Ectodermal cell (in vitro differentiated cells): ENCODE measurements around the gene SPOCK1.
"Not testable (repeated sequence)": the region's sequence is repeated elsewhere in the genome, so short reads cannot be mapped to it uniquely, and the experiment has no call there.

Experiments used
- H3K27ac ChIP-seq: 2 replicates; pipeline ENCODE4 v1.7.0; 2013; ENCODE audit warnings: mild to moderate bottlenecking, low read depth, low read length; ENCODE audit not compliant: insufficient read depth, poor library complexity, severe bottlenecking
- H3K27me3 ChIP-seq: 2 replicates; pipeline ENCODE4 v1.7.0; 2013; ENCODE audit warnings: mild to moderate bottlenecking, low read length; ENCODE audit not compliant: insufficient read depth, control insufficient read depth, poor library complexity, severe bottlenecking
- H3K36me3 ChIP-seq: one replicate; pipeline ENCODE4 v1.7.0; 2013; ENCODE audit warnings: low read length; ENCODE audit not compliant: control insufficient read depth, insufficient read depth
- H3K4me1 ChIP-seq: one replicate; pipeline ENCODE4 v1.7.0; 2013; ENCODE audit warnings: low read length; ENCODE audit not compliant: control insufficient read depth, insufficient read depth
- H3K4me3 ChIP-seq: 2 replicates; pipeline ENCODE4 v1.7.0; 2013; ENCODE audit warnings: low read depth, low read length, control low read depth; ENCODE audit not compliant: insufficient read depth
- H3K9me3 ChIP-seq: 2 replicates; pipeline ENCODE4 v1.7.0; 2013; ENCODE audit warnings: mild to moderate bottlenecking, low read length, moderate library complexity; ENCODE audit not compliant: control insufficient read depth
- WGBS, 2 experiments: methylation state at CpG; one replicate each; pipeline ENCODE4 v1.1.7; 2013; ENCODE audit warnings: missing lambda C conversion rate in 2 of 2; 5-methylcytosine and 5-hydroxymethylcytosine counted together

Gene SPOCK1

GRCh38 chr5:137240285-137240684 lies 258.8 kb downstream of the SPOCK1 start:
- Histone ChIP-seq H3K27ac (no peak overlapping the region), H3K4me3 (no peak overlapping the region), H3K9me3 (no peaks in the 10 kb centered on the region), H3K4me1 (no peaks in the 10 kb centered on the region), H3K36me3 (no peaks in the 10 kb centered on the region), H3K27me3 (no peaks in the 10 kb centered on the region)
- 88 to 92% methylated on average over 2 of the region's 2 CpGs for WGBS, 2 experiments

GRCh38 chr5:137236849-137237507 lies 262.1 kb downstream of the SPOCK1 start:
- Histone ChIP-seq H3K4me3 (no peak overlapping the region), H3K27ac (no peak overlapping the region), H3K9me3 (no peaks in the 10 kb centered on the region), H3K36me3 (no peaks in the 10 kb centered on the region), H3K27me3 (no peaks in the 10 kb centered on the region), H3K4me1 (no peaks in the 10 kb centered on the region)
- WGBS, 2 experiments = 93 to 97% methylated on average over 4 to 5 of the region's 5 CpGs

- H3K9me3 ChIP-seq = no peaks in the 10 kb centered on the region
- H3K27ac ChIP-seq = no peak overlapping the region
- no peaks in the 10 kb centered on the region for H3K27me3 ChIP-seq
- H3K36me3 ChIP-seq = no peaks in the 10 kb centered on the region
- WGBS, 2 experiments = 47 to 50% methylated on average over 2 of the region's 2 CpGs
- H3K4me1 ChIP-seq = no peaks in the 10 kb centered on the region
- no peak overlapping the region for H3K4me3 ChIP-seq
These were observed 262.9 kb downstream of the SPOCK1 start for GRCh38 chr5:137236252-137236651.

- WGBS, 2 experiments = 94 to 97% methylated on average over 10 of the region's 10 CpGs
- Histone ChIP-seq H3K4me1 (no peaks in the 10 kb centered on the region), H3K27me3 (no peaks in the 10 kb centered on the region), H3K27ac (no peak overlapping the region), H3K4me3 (no peak overlapping the region), H3K9me3 (no peaks in the 10 kb centered on the region), H3K36me3 (no peaks in the 10 kb centered on the region)
These were observed 263.9 kb downstream of the SPOCK1 start for GRCh38 chr5:137234973-137235943.

GRCh38 chr5:137233726-137234125 lies 265.4 kb downstream of the SPOCK1 start:
- H3K4me3 ChIP-seq = no peak overlapping the region
- H3K4me1 ChIP-seq = no peaks in the 10 kb centered on the region
- H3K36me3 ChIP-seq = no peaks in the 10 kb centered on the region
- H3K27me3 ChIP-seq = no peaks in the 10 kb centered on the region
- no peak overlapping the region for H3K27ac ChIP-seq
- WGBS, 2 experiments = 77 to 100% methylated on average over 1 of the region's 1 CpG
- no peaks in the 10 kb centered on the region for H3K9me3 ChIP-seq

- H3K36me3 ChIP-seq, H3K4me3 ChIP-seq, H3K9me3 ChIP-seq, H3K4me1 ChIP-seq, H3K27me3 ChIP-seq, H3K27ac ChIP-seq: not testable (repeated sequence)
- 83 to 93% methylated on average over 1 of the region's 1 CpG for WGBS, 2 experiments
These were observed 265.8 kb downstream of the SPOCK1 start for GRCh38 chr5:137233304-137233703.

GRCh38 chr5:137231540-137231939 lies 267.6 kb downstream of the SPOCK1 start:
- Histone ChIP-seq H3K4me3 (no peak overlapping the region), H3K36me3 (no peaks in the 10 kb centered on the region), H3K4me1 (no peaks in the 10 kb centered on the region), H3K27ac (no peak overlapping the region), H3K9me3 (no peaks in the 10 kb centered on the region), H3K27me3 (no peaks in the 10 kb centered on the region)

- Histone ChIP-seq H3K4me1 (no peaks in the 10 kb centered on the region), H3K27me3 (no peaks in the 10 kb centered on the region), H3K9me3 (no peaks in the 10 kb centered on the region), H3K27ac (no peak overlapping the region), H3K36me3 (no peaks in the 10 kb centered on the region), H3K4me3 (no peak overlapping the region)
- 96 to 98% methylated on average over 4 of the region's 4 CpGs for WGBS, 2 experiments
These were observed 270.3 kb downstream of the SPOCK1 start for GRCh38 chr5:137228816-137229215.

GRCh38 chr5:137226081-137226480 lies 273.0 kb downstream of the SPOCK1 start:
- Histone ChIP-seq H3K27me3 (no peaks in the 10 kb centered on the region), H3K27ac (no peak overlapping the region), H3K36me3 (no peaks in the 10 kb centered on the region), H3K4me1 (no peaks in the 10 kb centered on the region), H3K9me3 (no peaks in the 10 kb centered on the region), H3K4me3 (no peak overlapping the region)
- 92 to 94% methylated on average over 3 of the region's 3 CpGs for WGBS, 2 experiments
